ENCODE measurements around the gene TMEM217. TPM values are rescaled to one million over a fixed set of nuclear protein-coding genes. Genes with fewer than 3 reads are reported as not detected.
A peak's percentile ranks its signal among the peaks of the same experiment; 100 is the strongest.

The TMEM217 gene
- total RNA-seq, 1 donor from 2014 or later = not detected

GRCh38 chr6:37233541-37233940 is 24.4 kb downstream of the TMEM217 start:
- H3K4me3 Mint-ChIP-seq (ENCODE audit: unreplicated experiment) = no peak overlapping the region
- no peaks in the 10 kb centered on the region for H3K4me1 Mint-ChIP-seq (ENCODE audit: low read depth, unreplicated experiment)
- H3K27ac Mint-ChIP-seq (ENCODE audit: unreplicated experiment) = no peak overlapping the region
- no peak for TF ChIP-seq CTCF (IDR thresholded peaks at IDR 0.05; ENCODE audit: partially characterized antibody, unreplicated experiment)
- H3K9me3 Mint-ChIP-seq (ENCODE audit: unreplicated experiment) = no peaks in the 10 kb centered on the region
- H3K36me3 Mint-ChIP-seq (ENCODE audit: unreplicated experiment) = no peaks in the 10 kb centered on the region
- no peak for DNase-seq
- no peaks in the 10 kb centered on the region for H3K27me3 Mint-ChIP-seq (ENCODE audit: unreplicated experiment)

DNA sequence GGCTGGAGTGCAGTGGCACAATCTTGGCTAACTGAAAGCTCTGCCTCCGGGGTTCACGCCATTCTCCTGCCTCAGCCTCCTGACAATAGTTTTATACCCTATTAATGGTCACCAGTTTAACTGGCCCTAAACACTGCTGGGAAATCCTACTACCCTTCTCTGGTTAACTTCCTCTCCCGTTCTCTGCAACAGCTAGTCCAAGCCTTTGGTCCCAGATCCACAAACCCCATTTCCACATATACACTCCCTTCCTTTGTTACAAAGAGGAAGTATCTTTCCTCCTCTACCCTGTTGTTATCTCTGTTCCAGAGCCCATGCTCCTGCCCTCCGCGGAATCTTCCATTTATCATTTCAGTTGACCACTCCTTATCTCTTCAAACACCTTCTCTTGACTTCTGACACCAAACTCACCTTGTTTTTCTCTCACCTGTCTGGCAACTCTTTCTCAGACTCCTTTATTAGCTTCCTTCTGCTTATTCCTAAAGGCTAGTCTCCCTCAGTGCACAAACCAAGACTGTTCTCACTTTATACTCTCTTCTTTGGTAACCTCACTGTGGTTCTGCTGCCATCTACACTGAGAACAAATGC is 25.4 kb downstream of the TMEM217 start:
- Mint-ChIP-seq H3K4me1 (ENCODE audit: low read depth, unreplicated experiment) (no peaks in the 10 kb centered on the region), H3K9me3 (ENCODE audit: unreplicated experiment) (no peaks in the 10 kb centered on the region), H3K36me3 (ENCODE audit: unreplicated experiment) (no peaks in the 10 kb centered on the region), H3K4me3 (ENCODE audit: unreplicated experiment) (no peak overlapping the region), H3K27me3 (ENCODE audit: unreplicated experiment) (no peaks in the 10 kb centered on the region), H3K27ac (ENCODE audit: unreplicated experiment) (no peak overlapping the region)
- DNase-seq = no peak
- TF ChIP-seq CTCF (IDR thresholded peaks at IDR 0.05; ENCODE audit: partially characterized antibody, unreplicated experiment) = no peak

DNA sequence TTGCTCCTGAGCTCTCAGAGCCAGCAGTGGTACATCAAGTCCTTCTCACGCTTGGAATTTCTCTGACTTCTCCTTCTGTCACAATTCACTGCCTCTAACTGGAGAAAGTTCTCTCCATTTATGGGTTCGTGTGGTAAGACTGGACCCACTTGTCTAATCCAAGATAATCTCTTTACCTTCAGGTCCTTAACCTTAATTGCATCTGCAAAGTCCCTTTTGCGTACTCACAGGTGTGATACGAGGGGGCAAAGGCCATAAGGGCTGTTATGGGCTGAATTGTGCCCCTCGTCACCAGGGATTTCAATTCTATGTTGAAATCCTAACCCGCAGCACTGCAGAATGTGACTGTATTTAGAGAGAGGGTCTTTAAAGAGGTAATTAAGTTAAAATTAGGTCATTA is 27.8 kb downstream of the TMEM217 start:
- H3K4me3 Mint-ChIP-seq (ENCODE audit: unreplicated experiment) = no peak overlapping the region
- no peaks in the 10 kb centered on the region for H3K27me3 Mint-ChIP-seq (ENCODE audit: unreplicated experiment)
- H3K9me3 Mint-ChIP-seq (ENCODE audit: unreplicated experiment) = no peaks in the 10 kb centered on the region
- no peaks in the 10 kb centered on the region for H3K36me3 Mint-ChIP-seq (ENCODE audit: unreplicated experiment)
- no peak overlapping the region for H3K27ac Mint-ChIP-seq (ENCODE audit: unreplicated experiment)
- DNase-seq = no peak
- TF ChIP-seq CTCF (IDR thresholded peaks at IDR 0.05; ENCODE audit: partially characterized antibody, unreplicated experiment) = no peak
- no peaks in the 10 kb centered on the region for H3K4me1 Mint-ChIP-seq (ENCODE audit: low read depth, unreplicated experiment)

GRCh38 chr6:37225350-37226169 is 32.4 kb downstream of the TMEM217 start:
- Mint-ChIP-seq H3K36me3 (ENCODE audit: unreplicated experiment) (no peaks in the 10 kb centered on the region), H3K9me3 (ENCODE audit: unreplicated experiment) (no peaks in the 10 kb centered on the region), H3K27me3 (ENCODE audit: unreplicated experiment) (peaks cover 2% of the 10 kb centered on the region), H3K27ac (ENCODE audit: unreplicated experiment) (no peak overlapping the region), H3K4me3 (ENCODE audit: unreplicated experiment) (no peak overlapping the region), H3K4me1 (ENCODE audit: low read depth, unreplicated experiment) (peaks cover 8% of the 10 kb centered on the region)
- TF ChIP-seq CTCF (IDR thresholded peaks at IDR 0.05; ENCODE audit: partially characterized antibody, unreplicated experiment) = no peak
- no peak for DNase-seq

DNA sequence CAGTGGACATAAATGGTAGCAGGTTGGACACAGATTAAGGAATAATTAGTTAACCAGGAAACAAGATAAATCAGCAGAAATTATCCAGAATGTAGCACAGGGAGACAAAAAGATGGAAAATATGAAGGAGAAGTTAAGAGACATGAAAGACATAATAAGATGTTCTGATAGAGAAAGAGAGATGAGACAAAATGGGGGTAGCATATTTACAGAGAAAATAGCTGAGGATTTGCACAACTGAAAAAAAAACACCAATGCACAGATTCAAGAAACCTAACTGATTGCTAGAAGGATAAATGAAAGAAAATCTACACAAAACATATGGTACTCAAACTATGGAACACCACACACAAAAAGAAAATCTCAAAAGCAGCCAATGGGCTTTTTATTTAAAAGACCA is 35.0 kb downstream of the TMEM217 start:
- TF ChIP-seq CTCF (IDR thresholded peaks at IDR 0.05; ENCODE audit: partially characterized antibody, unreplicated experiment) = no peak
- Mint-ChIP-seq H3K4me3 (ENCODE audit: unreplicated experiment) (peak overlapping the region; percentile 46), H3K36me3 (ENCODE audit: unreplicated experiment) (no peaks in the 10 kb centered on the region), H3K9me3 (ENCODE audit: unreplicated experiment) (peaks cover 2% of the 10 kb centered on the region), H3K27me3 (ENCODE audit: unreplicated experiment) (peaks cover 2% of the 10 kb centered on the region), H3K4me1 (ENCODE audit: low read depth, unreplicated experiment) (peaks cover 8% of the 10 kb centered on the region), H3K27ac (ENCODE audit: unreplicated experiment) (peak overlapping the region; percentile 76)
- DNase-seq = no peak

Data from glutamatergic neuron (in vitro differentiated cells).